ENCODE measurements around the gene ACSL6.

The ACSL6 gene

GRCh38 chr5:131974956-131975726 is 36.3 kb downstream of the ACSL6 start:
- no peak for DNase-seq

- no peak for DNase-seq
Measured at GRCh38 chr5:131974622-131974955, 36.9 kb downstream of the ACSL6 start.

- no peak for DNase-seq
Measured at GRCh38 chr5:131974016-131974415, 37.4 kb downstream of the ACSL6 start.

GRCh38 chr5:131973089-131973712 is 38.3 kb downstream of the ACSL6 start:
- no peak for DNase-seq

GRCh38 chr5:131968396-131968954 is 43.0 kb downstream of the ACSL6 start:
- no peak for DNase-seq

- no peak for DNase-seq
Measured at GRCh38 chr5:131966551-131966950, 44.9 kb downstream of the ACSL6 start.

- no peak for DNase-seq
Measured at GRCh38 chr5:131965826-131966415, 45.5 kb downstream of the ACSL6 start.

- no peak for DNase-seq
Measured at GRCh38 chr5:131959906-131960305, 51.6 kb downstream of the ACSL6 start.

GRCh38 chr5:131959136-131959535 is 52.3 kb downstream of the ACSL6 start:
- no peak for DNase-seq

GRCh38 chr5:131957721-131958441 is 53.6 kb downstream of the ACSL6 start:
- no peak for DNase-seq

- DNase-seq = no peak
Measured at GRCh38 chr5:131953969-131954368, 57.5 kb downstream of the ACSL6 start.

GRCh38 chr5:131952301-131952857 is 59.1 kb downstream of the ACSL6 start:
- DNase-seq = no peak

- no peak for DNase-seq
Measured at GRCh38 chr5:131950706-131951105, 60.8 kb downstream of the ACSL6 start.

GRCh38 chr5:131947445-131947844 is 64.0 kb downstream of the ACSL6 start:
- DNase-seq = no peak

- no peak for DNase-seq
Measured at GRCh38 chr5:131945551-131946168, 65.8 kb downstream of the ACSL6 start, which contains the start of gene MEIKIN. Gene MEIKIN (minus strand): TSS chr5:131945663. CDS start chr5:131945505, 158 bp downstream.

GRCh38 chr5:131944702-131945550 is 66.5 kb downstream of the ACSL6 start:
- no peak for DNase-seq

- DNase-seq = no peak
Measured at GRCh38 chr5:131943916-131944315, 67.5 kb downstream of the ACSL6 start.

- no peak for DNase-seq
Measured at GRCh38 chr5:131942016-131942415, 69.4 kb downstream of the ACSL6 start.

GRCh38 chr5:131939690-131940345 is 71.6 kb downstream of the ACSL6 start:
- no peak for DNase-seq

GRCh38 chr5:131932235-131932634 is 79.2 kb downstream of the ACSL6 start:
- DNase-seq = no peak

- DNase-seq = no peak
Measured at GRCh38 chr5:131928957-131929356, 82.5 kb downstream of the ACSL6 start.
